H4 (cell line): ENCODE measurements around the gene KIF15. TPM values are rescaled to one million over a fixed set of nuclear protein-coding genes. Genes with fewer than 3 reads are reported as not detected.
"Not testable (repeated sequence)": the region's sequence is repeated elsewhere in the genome, so short reads cannot be mapped to it uniquely, and the experiment has no call there.

Source experiments
- DNase-seq: peaks from one replicate; pipeline ENCODE4 v3.0.0-alpha.2; 2015; ENCODE audit warnings: low spot score
- total RNA-seq: library from RNA; depleted of rRNA; stranded (reverse); fragments of >200 nt; shearing (Covaris generic); gene quantifications from 2 replicates; pipeline ENCODE4 v1.2.3, GENCODE V29; 2014; rRNA removed

Gene KIF15
- total RNA-seq, result 11.1 and 15.7 TPM in 2 replicates

- DNase-seq, result peak; percentile 89
These were observed at the start of gene KIF15, which contains the start of gene KIAA1143 for GRCh38 chr3:44761424-44762169. TSS of gene KIF15 (plus strand) at chr3:44761794. CDS start at chr3:44761866, 72 bp downstream. TSS of gene KIAA1143 (minus strand) at chr3:44761619. CDS start at chr3:44761602, 17 bp downstream.

- peak; percentile 82 for DNase-seq
These were observed 49.0 kb upstream of the KIF15 start, which contains the start of gene ZNF502 for GRCh38 chr3:44712455-44713075. TSS of gene ZNF502 (plus strand) at chr3:44712660. CDS start at chr3:44720262, 7,602 bp downstream.

GRCh38 chr3:44721231-44722102 is 40.1 kb upstream of the KIF15 start:
- DNase-seq, result no peak

GRCh38 chr3:44722103-44722401 is 39.5 kb upstream of the KIF15 start:
- no peak for DNase-seq

- peak; percentile 78 for DNase-seq
These were observed 32.1 kb upstream of the KIF15 start, which contains the start of gene ZNF501 for GRCh38 chr3:44729384-44729910. TSS of gene ZNF501 (plus strand) at chr3:44729635. CDS start at chr3:44734422, 4,787 bp downstream.

GRCh38 chr3:44734646-44735168 is 26.9 kb upstream of the KIF15 start:
- no peak for DNase-seq

- no peak for DNase-seq
These were observed 532 bp upstream of the KIF15 start for GRCh38 chr3:44761101-44761423.

- DNase-seq, result no peak
These were observed 630 bp downstream of the KIF15 start for GRCh38 chr3:44762170-44762677.

GRCh38 chr3:44762690-44763089 is 1.1 kb downstream of the KIF15 start:
- DNase-seq, result no peak

GRCh38 chr3:44764248-44764647 is 2.7 kb downstream of the KIF15 start:
- DNase-seq, result no peak

- no peak for DNase-seq
These were observed 10.0 kb downstream of the KIF15 start for GRCh38 chr3:44771424-44772098.

GRCh38 chr3:44772099-44772442 is 10.5 kb downstream of the KIF15 start:
- DNase-seq, result no peak

GRCh38 chr3:44782891-44783290 is 21.3 kb downstream of the KIF15 start:
- no peak for DNase-seq

- DNase-seq, result no peak
These were observed 33.6 kb downstream of the KIF15 start for GRCh38 chr3:44795197-44795596.

GRCh38 chr3:44802011-44802410 is 40.4 kb downstream of the KIF15 start:
- DNase-seq, result no peak

- DNase-seq, result no peak
These were observed 41.7 kb downstream of the KIF15 start for GRCh38 chr3:44803298-44803697.

GRCh38 chr3:44805960-44806359 is 44.4 kb downstream of the KIF15 start:
- no peak for DNase-seq

- no peak for DNase-seq
These were observed 53.2 kb downstream of the KIF15 start for GRCh38 chr3:44814751-44815150.

GRCh38 chr3:44816334-44816733 is 54.7 kb downstream of the KIF15 start:
- DNase-seq, result not testable (repeated sequence)

GRCh38 chr3:44821206-44821605 is 59.6 kb downstream of the KIF15 start:
- DNase-seq, result not testable (repeated sequence)

GRCh38 chr3:44825264-44825925 is 63.8 kb downstream of the KIF15 start:
- no peak for DNase-seq
